Spleen (tissue), 11 donors: ENCODE data around the gene PLEKHA5. TPM values are rescaled to one million over a fixed set of nuclear protein-coding genes. Genes with fewer than 3 reads are reported as not detected.
"Not testable (repeated sequence)": the region's sequence is repeated elsewhere in the genome, so short reads cannot be mapped to it uniquely, and the experiment has no call there.

Experiments
- DNase-seq: peaks from one replicate; pipeline ENCODE4 v3.0.0-alpha.2; 2020
- H3K27ac ChIP-seq, 8 donors: fragments of 200-600 bp; sonication (generic) in 7 of 8; 1 replicate in 4 of 8; 2 replicates in 4 of 8; pipeline versions ENCODE4 v1.5.0 to v1.8.0; 2016 to 2021; ENCODE audit warnings: inconsistent platforms in 4 of 8, mild to moderate bottlenecking in 4 of 8, moderate library complexity in 1 of 8
- H3K27me3 ChIP-seq, 7 donors: fragments of 200-600 bp; sonication (generic) in 6 of 7; replicated peaks in 1 of 7; 1 replicate in 4 of 7; 2 replicates in 3 of 7; pipeline versions ENCODE4 v1.5.0 to v1.8.0; 2016 to 2021; ENCODE audit warnings: inconsistent platforms in 3 of 7, mild to moderate bottlenecking in 1 of 7
- H3K36me3 ChIP-seq, 6 donors: fragments of 200-600 bp; sonication (generic) in 5 of 6; 1 replicate in 4 of 6; 2 replicates in 2 of 6; pipeline versions ENCODE4 v1.5.0 to v1.8.0; 2016 to 2021; ENCODE audit warnings: inconsistent platforms in 2 of 6
- H3K4me1 ChIP-seq, 6 donors: fragments of 200-600 bp; sonication (generic) in 5 of 6; 1 replicate in 3 of 6; 2 replicates in 3 of 6; pipeline versions ENCODE4 v1.5.0 to v1.8.0; 2016 to 2021; ENCODE audit warnings: inconsistent platforms in 3 of 6
- H3K4me3 ChIP-seq, 8 donors: fragments of 200-600 bp; sonication (generic) in 7 of 8; 1 replicate in 4 of 8; 2 replicates in 4 of 8; pipeline versions ENCODE4 v1.5.0 to v1.8.0; 2016 to 2021; ENCODE audit warnings: inconsistent platforms in 4 of 8, mild to moderate bottlenecking in 4 of 8, moderate library complexity in 2 of 8
- H3K9me3 ChIP-seq, 8 donors: fragments of 200-600 bp; sonication (generic) in 7 of 8; 1 replicate in 4 of 8; 2 replicates in 4 of 8; pipeline versions ENCODE4 v1.5.0 to v1.8.0; 2016 to 2021; ENCODE audit warnings: inconsistent platforms in 4 of 8
- POLR2A ChIP-seq, 3 donors: fragments of 450-650 bp; IDR thresholded peaks; one replicate each; pipeline ENCODE4 v1.5.1; 2017; ENCODE audit warnings: antibody characterized with exemption in 3 of 3, mild to moderate bottlenecking in 1 of 3
- POLR2AphosphoS5 ChIP-seq, 3 donors: sonication (generic); formaldehyde crosslinking; IDR thresholded peaks; one replicate each; pipeline ENCODE4 v1.5.1; 2017; ENCODE audit warnings: antibody characterized with exemption in 3 of 3
- WGBS, 5 donors: extraction: QIAGEN DNeasy Blood & Tissue Kit in 3 of 5; methylation state at CpG; one replicate each; pipeline versions ENCODE4 v1.1.5 to v1.1.7; 2013 to 2018; 5-methylcytosine and 5-hydroxymethylcytosine counted together
- intact Hi-C: fragments of 100-400 bp; cut with DNase I; formaldehyde crosslinking; loops from one replicate; pipeline ENCODE4 v1.15.0; 2023; ENCODE audit warnings: low total_unique reads
- polyA plus RNA-seq, 3 donors: library from polyadenylated mRNA; stranded (reverse); fragments of 200-250 nt; gene quantifications; one replicate each; pipeline ENCODE4 v1.2.1, GENCODE V29; 2013
- total RNA-seq, 7 donors: library from RNA; depleted of rRNA in 3 of 7; stranded (reverse); fragments of >200 nt in 3 of 7; fragmentation: NEBNext Ultra II Directional in 4 of 7; extraction: Animal tissue kit (Norgen Biotek cat#: 25700) in 4 of 7; gene quantifications; one replicate each; pipeline versions ENCODE4 v1.1.0 to v1.2.1, GENCODE V29; 2016 to 2021
- TF ChIP-seq, protein P1 (sequence below), 11 experiments: fragments of 200-600 bp in 7 of 11; fragments of 450-650 bp in 4 of 11; sonication (generic) in 4 of 11; IDR thresholded peaks in 8 of 11; conservative IDR thresholded peaks in 3 of 11; 1 replicate in 7 of 11; 2 replicates in 4 of 11; pipeline versions ENCODE4 v1.4.0 to v1.8.0; 2016 to 2021; ENCODE audit warnings: antibody characterized with exemption in 11 of 11, inconsistent platforms in 4 of 11, mild to moderate bottlenecking in 1 of 11
- donor health status: healthy with polysubstance abuse.
- donor health status: DM: no; HTN: no; CAD: no; lungs with moderate emphysema.
- donor health status: DM: no; HTN: no; CAD: no.
- donor health status: Bipolar disorder and iron deficiency.
- donor health status: healthy.
- donor health status: DM: no; HTN: no; CAD: no.
- donor health status: DM: yes; HTN: yes; CAD: no.

The PLEKHA5 gene
- total and polyA plus RNA-seq, 10 donors: 1.3 to 13.6 (median 6.5) TPM

DNA sequence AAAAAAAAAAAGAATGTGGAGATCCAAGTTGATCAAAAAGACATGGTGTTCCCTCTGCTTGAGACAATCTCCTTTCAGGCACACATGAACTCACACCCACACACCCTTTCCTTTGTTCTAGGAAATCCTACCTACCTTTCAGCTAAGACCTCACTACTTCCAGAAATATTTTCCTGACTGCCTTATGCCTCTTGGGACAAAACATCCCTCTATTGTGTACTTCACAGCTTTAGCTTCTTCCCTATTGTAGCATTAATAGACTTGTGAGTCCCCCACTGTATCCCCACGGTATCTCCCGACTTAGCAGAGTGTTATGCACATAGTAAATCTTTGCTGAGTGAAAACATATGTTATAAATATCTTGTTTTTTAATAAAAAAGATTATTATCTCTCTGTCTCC lies 264.9 kb downstream of the PLEKHA5 start:
- Histone ChIP-seq H3K27ac (no peak overlapping the region), H3K27me3 (no peaks in the 10 kb centered on the region), H3K9me3 (no peaks in the 10 kb centered on the region), H3K4me1 (no peaks in the 10 kb centered on the region), H3K4me3 (no peak overlapping the region), H3K36me3 (no peaks in the 10 kb centered on the region)
- intact Hi-C loops: no loop called here
- WGBS, 5 donors: 64 to 91% (median 83%) methylated on average over 2 of the region's 2 CpGs
- TF ChIP-seq POLR2A (IDR thresholded peaks at IDR 0.05): no peak
- TF ChIP-seq, protein P1, sequence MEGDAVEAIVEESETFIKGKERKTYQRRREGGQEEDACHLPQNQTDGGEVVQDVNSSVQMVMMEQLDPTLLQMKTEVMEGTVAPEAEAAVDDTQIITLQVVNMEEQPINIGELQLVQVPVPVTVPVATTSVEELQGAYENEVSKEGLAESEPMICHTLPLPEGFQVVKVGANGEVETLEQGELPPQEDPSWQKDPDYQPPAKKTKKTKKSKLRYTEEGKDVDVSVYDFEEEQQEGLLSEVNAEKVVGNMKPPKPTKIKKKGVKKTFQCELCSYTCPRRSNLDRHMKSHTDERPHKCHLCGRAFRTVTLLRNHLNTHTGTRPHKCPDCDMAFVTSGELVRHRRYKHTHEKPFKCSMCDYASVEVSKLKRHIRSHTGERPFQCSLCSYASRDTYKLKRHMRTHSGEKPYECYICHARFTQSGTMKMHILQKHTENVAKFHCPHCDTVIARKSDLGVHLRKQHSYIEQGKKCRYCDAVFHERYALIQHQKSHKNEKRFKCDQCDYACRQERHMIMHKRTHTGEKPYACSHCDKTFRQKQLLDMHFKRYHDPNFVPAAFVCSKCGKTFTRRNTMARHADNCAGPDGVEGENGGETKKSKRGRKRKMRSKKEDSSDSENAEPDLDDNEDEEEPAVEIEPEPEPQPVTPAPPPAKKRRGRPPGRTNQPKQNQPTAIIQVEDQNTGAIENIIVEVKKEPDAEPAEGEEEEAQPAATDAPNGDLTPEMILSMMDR (IDR thresholded peaks at IDR 0.05 in 8 of 11, conservative IDR thresholded peaks at IDR 0.05 in 3 of 11): no peak
- TF ChIP-seq POLR2AphosphoS5 (IDR thresholded peaks at IDR 0.05): no peak
- no peak for DNase-seq

DNA sequence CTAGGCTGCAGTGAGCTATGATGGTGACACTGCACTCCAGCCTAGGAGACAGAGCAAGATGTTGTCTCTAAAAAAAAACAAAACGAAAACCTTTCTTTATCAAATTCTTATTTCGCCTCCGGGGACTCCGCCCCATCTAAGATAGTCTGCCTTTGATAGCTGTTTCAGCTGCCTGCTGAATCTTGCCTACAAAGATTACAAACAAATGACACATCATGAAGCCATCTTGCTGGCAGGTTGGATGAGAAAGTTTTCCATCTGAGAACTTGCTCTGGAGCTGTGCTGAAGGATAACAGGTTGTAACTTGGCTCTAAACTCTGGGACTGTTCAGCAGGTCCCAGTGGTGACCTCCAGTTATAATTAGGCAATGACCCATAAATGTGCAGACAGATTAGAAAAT lies 268.0 kb downstream of the PLEKHA5 start:
- TF ChIP-seq, protein P1 (IDR thresholded peaks at IDR 0.05 in 8 of 11, conservative IDR thresholded peaks at IDR 0.05 in 3 of 11): no peak
- H3K9me3 ChIP-seq: no peaks in the 10 kb centered on the region
- H3K27me3 ChIP-seq: no peaks in the 10 kb centered on the region
- intact Hi-C loops: no loop called here
- WGBS, 5 donors: 91 to 96% (median 92%) methylated on average over 4 of the region's 4 CpGs
- no peak overlapping the region for H3K4me3 ChIP-seq
- no peak for DNase-seq
- H3K27ac ChIP-seq: no peak overlapping the region
- no peaks in the 10 kb centered on the region for H3K4me1 ChIP-seq
- no peaks in the 10 kb centered on the region for H3K36me3 ChIP-seq

DNA sequence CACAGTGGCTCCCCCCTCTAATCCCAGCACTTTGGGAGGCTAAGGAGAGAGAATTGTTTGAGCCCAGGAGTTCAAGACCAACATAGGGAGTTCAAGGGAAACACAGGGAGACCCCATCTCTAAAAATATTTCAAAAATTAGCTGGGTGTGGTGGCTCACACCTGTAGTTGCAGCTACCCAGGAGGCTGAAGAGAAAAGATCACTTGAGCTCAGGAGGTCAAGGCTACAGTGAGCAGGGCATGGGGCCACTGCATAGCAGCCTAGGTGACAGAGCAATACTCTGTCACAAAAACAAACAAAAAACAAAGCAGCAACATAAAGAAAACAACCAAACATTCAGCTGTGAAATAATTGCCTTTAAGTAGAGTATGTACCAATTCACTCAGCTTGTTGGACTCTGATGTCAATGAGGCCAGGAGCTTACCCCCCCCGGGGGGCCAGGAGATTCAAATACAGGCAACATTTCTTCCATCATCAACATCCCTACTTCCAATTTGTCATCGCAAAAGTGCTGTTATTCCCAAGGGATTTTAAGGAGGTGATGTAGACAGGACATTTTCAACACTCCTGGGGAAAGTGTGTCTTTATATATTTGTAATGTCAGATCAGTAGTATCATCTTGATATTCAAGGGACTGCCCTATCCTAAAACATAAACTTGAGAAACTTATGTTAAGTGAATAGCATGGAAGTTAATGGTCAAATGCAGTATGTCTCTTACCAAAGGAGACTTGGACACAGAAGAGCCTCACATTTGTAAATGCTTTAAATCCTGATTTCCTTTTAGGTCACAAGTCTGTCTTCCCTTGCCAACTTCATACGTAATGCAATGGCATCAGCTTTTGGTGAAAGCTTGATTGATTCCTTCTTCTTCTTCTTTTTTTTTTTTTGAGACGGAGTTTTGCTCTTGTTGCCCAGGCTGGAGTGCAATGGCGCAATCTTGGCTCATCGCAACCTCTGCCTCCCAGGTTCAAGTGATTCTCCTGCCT lies 269.1 kb downstream of the PLEKHA5 start:
- Histone ChIP-seq H3K27ac (no peak overlapping the region), H3K4me1 (no peaks in the 10 kb centered on the region), H3K4me3 (no peak overlapping the region), H3K36me3 (no peaks in the 10 kb centered on the region), H3K27me3 (no peaks in the 10 kb centered on the region), H3K9me3 (no peaks in the 10 kb centered on the region)
- no peak for TF ChIP-seq POLR2AphosphoS5 (IDR thresholded peaks at IDR 0.05)
- TF ChIP-seq, protein P1 (IDR thresholded peaks at IDR 0.05 in 8 of 11, conservative IDR thresholded peaks at IDR 0.05 in 3 of 11): no peak
- no peak for TF ChIP-seq POLR2A (IDR thresholded peaks at IDR 0.05)
- 79 to 93% (median 85%) methylated on average over 6 of the region's 6 CpGs for WGBS, 5 donors
- DNase-seq: peak; percentile 0
- intact Hi-C loops: no loop called here

DNA sequence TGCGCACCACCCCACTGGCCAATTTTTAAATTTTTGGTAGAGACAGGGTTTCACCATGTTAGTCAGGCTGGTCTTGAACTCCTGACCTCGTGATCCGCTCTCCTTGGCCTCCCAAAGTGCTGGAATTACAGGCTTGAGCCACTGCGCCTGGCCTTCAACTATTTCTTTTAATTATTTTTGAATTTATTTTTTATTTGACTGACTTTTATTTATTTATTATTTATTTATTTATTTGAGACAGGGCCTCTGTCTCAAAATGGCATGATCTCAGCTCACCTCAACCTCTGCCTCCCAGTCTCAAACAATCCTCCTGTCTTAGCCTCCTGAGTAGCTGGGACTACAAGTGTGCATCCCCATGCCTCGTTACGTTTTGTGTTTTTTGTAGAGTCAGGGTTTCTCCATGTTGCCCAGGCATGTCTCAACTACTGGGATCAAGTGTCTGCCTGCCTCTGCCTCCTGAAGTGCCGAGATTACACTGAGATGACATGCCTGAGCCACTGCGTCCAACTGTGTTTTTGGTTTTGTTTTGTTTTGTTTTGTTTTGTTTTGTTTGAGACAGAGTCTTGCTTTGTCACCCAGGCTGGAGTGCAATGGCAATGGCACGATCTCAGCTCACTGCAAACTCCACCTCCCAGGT lies 271.2 kb downstream of the PLEKHA5 start:
- H3K27ac ChIP-seq, intact Hi-C loops: not testable (repeated sequence)
- 91 to 94% (median 93%) methylated on average over 9 of the region's 9 CpGs for WGBS, 5 donors

More for the DNA sequence above, 271.2 kb downstream of the PLEKHA5 start:
- not testable (repeated sequence) for H3K27me3 ChIP-seq, H3K9me3 ChIP-seq, H3K4me3 ChIP-seq, H3K36me3 ChIP-seq, H3K4me1 ChIP-seq
- peak; percentile 5 for DNase-seq
